Ecto neural progenitor cell (in vitro differentiated cells): ENCODE measurements around the gene JAM3.

ENCODE experiments used
- DNase-seq: peaks from one replicate; pipeline ENCODE4 v3.0.0-alpha.2; 2018; ENCODE audit warnings: low spot score

The JAM3 gene

DNA sequence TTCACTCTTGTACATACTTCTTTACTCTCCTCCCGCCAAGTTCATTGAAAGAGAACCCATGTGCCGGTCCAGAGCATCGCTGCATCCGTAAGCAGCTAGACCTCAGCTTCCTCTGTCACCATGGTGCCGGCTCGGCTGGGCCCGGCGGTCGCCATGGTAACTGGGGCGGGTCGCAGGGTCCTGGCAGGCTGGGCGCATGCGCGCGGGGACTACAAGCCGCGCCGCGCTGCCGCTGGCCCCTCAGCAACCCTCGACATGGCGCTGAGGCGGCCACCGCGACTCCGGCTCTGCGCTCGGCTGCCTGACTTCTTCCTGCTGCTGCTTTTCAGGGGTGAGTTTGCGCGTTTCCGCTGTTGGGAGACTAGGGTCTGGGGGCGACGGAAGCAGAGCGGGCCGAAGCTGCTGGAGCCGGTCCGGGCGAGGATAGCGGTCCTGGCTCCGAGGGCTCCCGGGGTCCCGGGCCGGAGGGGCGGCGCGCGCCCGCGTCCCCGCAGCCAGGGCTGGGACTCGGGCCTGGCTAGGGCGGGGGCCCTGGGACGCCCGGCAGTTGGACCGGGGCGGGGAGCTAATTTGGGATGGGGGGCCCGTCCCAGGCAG lies at the start of gene JAM3:
TSS of gene JAM3 (plus strand) at position 244 of the 597 bp plus-strand sequence. CDS start at position 256, 12 bp downstream.
- peak; percentile 99 for DNase-seq

GRCh38 chr11:134019500-134019899 lies 49.4 kb upstream of the JAM3 start:
- no peak for DNase-seq

DNA sequence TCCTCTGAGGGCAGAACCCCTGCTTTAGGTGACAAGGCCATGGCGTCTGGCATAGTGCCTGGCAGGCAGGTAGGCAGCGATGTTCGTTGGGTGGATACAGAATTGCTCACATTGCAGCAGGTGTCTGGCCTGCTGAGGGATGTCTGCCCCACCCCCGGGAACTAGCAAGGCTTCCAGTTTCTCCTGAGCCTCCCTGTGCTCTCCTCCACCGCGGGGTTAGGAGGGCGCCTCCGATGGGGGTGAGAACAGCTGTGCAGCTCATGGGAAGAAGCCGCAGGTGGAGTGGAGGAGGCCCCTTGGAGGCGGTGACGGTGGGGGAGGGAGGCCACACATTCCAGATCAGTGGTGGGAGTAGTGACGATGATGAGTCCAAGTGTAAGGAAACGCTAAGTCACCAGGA lies 48.3 kb upstream of the JAM3 start:
- peak; percentile 42 for DNase-seq

DNA sequence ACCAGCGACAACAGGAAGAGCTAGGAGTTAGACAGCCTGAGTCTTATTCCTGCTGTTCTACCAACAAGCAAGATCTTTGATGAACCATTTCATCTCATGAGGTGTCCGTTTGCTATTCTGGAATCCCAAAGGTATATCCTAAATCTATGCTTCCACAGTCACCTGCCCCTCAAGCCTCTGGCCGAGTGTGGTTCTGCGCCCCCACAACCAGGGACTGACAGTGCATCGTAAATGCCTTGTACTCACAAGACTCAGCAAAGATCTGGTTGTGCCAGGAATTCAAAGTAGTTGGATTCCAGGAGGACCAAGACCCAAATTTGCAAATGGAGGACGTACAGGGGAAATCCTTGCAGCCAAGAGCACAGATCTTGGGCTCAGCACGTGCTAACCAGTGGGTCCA lies 47.5 kb upstream of the JAM3 start:
- no peak for DNase-seq

DNA sequence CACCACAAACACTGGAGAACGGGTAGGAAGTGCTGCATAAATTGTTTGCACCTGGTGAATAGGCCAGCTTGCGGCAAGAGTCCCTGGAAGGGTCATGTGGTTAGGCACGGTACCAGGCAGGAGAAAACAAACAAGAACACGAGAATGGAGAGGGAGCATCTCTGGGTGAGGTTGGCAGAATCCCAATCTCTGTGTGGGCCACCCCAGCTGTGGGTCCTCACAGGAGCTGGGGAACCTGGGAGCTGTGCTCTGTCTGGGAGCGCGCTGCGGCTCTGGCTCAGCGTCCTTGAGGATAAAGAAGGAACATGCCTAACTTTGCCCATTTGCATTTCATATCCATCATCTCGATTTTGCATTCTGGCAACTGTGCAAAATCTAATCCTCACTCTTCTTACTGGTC lies 46.1 kb upstream of the JAM3 start:
- DNase-seq, result no peak

DNA sequence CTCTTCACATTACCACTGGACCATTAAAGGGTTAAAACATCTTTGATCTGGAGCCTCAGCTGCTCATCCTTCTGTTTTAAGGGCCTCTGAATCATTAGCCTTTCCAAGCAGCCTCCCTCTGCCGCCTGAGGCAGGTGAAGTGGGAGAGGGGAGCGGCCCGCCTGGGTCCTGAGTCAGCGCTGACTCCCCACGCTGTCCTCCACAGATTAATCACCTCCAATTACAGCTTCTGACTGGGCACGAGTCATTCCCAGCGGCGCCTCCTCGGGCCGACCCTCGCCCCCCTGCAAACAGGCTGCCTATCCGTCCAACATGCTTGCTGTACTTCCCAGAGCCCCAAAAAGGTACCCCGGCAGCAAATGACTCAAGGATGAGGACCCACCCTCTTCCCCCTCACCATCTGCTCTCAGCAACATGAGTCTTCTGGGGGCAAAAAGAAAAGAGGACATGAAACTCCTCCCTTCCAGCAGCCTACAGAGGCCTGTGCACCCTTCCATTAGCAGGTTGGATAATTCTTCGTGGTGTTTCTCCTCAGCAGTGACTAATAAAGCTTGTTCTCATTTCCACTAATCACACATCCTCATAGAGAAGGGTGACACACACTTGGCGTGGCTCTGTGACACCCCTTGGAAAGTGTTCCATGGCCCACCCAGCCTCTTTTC lies 44.3 kb upstream of the JAM3 start:
- no peak for DNase-seq

- no peak for DNase-seq
Measured at GRCh38 chr11:134025082-134025429, 43.8 kb upstream of the JAM3 start.

DNA sequence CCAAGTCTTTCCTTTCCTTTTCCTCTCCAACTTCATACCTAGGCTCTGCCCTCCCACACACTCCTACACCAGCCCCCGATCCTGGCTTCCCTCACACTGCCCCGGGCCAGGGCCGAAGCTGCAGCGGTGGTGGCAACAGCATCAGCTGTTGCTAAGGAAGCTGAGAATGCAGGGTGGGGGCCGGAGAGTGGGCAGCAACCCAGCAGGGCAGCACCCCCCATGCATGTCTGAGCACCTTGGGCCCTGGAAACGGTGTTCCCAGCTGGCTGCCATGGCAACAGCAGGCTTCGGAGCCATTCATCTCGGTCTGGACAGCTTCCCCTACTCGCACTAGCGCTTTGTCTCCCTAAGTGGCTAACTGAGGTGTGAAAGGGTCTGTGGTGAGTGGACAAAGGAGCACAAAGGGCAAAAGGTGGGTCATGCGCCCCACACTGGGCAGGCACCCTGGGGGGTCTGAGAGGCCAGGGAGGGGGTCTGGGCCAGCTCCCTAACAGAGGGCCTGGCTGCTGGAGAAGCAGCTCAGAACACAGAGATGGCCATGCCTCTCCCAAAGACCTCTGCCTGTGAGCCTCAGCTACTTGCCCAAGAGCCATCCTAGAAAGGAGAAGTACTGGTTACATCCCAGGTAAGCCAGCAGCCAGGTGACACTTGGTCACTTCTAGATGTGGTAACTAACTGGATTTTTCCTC lies 42.1 kb upstream of the JAM3 start:
- DNase-seq, result peak; percentile 82

DNA sequence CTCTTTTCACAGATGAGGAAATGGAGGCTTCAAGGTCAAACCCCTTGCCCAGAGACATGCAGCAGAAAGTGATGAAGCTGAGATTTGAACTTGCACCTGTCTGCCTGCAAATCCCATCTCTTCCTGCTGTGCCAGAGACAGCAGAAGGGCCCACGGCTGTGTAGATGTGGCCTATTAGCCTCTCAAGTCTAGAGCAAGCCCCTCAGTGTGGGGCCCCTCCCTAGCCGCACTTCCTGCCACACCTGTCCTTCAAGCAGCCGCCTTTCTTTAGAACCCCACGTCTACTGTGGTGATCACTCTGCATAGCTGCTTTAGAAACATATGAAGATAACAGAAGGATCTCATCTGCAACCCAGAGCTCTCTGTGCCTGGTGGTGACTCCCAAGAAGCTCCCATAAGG lies 41.2 kb upstream of the JAM3 start:
- DNase-seq, result no peak

GRCh38 chr11:134028368-134028920 lies 40.4 kb upstream of the JAM3 start:
- no peak for DNase-seq

DNA sequence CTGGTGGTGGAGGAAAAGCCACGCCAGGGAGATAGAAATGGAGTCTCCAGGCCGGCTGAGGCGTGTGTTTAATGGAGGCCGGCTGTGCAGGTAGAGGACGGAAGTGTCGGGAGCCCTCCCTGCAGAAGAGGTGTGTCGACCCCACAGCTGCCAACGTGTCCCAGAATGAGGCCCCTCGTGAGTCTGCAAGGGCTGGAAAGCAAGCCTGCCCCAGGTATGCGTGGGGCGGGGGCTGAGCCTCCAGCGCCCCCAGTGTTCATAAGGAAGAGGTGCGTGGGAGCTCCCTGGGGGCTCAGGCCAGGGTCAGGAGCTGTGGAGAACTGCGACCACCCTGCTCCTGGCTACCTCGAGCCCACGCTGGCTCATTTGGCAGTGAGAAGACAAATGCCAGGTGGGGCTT lies 38.0 kb upstream of the JAM3 start:
- DNase-seq, result no peak

GRCh38 chr11:134032043-134032442 lies 36.8 kb upstream of the JAM3 start:
- DNase-seq, result no peak

GRCh38 chr11:134032501-134033091 lies 36.3 kb upstream of the JAM3 start:
- no peak for DNase-seq

DNA sequence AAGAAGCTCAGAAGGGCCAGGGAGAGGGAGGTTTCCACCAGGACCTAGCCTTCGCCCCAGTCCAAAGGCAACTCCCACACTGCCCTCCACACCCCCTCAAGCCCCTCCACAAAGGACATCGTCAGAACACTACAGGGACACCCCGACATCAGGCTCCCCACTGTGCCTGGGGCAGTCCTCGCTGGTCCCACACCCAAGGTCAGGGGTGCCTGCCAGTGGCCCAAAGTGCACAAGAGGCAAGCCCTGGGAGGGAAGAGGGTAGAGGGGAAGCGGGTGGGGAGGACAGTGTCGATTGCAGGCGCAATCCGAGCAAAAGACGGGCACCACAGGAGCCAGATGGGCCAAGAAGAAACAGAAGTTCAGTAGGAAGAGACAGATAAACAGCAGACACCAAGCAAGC lies 35.6 kb upstream of the JAM3 start:
- no peak for DNase-seq

DNA sequence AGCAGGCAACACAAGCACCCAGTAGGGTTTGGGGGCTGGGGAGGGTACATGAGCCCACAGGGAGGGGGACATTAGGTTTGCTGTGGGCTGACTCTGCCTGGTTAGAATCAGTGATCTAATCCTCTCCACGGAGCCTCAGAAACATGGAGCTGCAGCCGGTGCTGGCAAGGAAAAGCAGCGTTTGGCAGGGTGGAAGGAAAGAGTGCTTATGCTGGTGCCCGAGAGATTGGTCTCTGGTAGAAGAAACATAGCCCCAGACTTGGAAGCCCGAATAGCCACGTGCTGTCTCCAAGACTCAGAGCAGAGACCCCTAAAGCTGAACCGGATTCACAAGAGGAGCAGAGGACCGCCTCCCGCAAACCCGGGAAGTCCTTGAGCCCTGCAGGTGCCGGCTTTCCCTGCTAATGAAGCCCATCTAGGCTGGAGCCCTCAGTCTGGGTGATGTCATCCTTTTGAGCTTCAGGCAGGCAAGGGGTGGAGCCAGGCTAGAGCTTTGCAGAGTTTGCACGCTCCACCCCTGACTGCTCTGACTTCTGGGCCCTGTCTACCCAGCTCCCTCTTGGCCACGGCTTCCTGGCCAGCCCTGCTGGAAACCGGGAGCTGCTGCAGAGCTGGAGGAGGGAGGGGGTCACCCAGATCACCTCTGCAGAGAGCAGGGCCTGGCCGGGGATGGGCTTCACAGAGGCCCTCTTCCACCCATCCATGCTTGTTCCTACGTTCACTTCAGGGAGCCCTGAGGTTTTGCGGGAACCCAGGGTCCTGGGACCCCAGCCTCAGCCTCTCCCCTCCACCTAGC lies 35.0 kb upstream of the JAM3 start:
- peak; percentile 87 for DNase-seq

- no peak for DNase-seq
Measured at GRCh38 chr11:134034496-134035381, 34.1 kb upstream of the JAM3 start.

GRCh38 chr11:134036492-134037045 lies 32.3 kb upstream of the JAM3 start:
- DNase-seq, result no peak

DNA sequence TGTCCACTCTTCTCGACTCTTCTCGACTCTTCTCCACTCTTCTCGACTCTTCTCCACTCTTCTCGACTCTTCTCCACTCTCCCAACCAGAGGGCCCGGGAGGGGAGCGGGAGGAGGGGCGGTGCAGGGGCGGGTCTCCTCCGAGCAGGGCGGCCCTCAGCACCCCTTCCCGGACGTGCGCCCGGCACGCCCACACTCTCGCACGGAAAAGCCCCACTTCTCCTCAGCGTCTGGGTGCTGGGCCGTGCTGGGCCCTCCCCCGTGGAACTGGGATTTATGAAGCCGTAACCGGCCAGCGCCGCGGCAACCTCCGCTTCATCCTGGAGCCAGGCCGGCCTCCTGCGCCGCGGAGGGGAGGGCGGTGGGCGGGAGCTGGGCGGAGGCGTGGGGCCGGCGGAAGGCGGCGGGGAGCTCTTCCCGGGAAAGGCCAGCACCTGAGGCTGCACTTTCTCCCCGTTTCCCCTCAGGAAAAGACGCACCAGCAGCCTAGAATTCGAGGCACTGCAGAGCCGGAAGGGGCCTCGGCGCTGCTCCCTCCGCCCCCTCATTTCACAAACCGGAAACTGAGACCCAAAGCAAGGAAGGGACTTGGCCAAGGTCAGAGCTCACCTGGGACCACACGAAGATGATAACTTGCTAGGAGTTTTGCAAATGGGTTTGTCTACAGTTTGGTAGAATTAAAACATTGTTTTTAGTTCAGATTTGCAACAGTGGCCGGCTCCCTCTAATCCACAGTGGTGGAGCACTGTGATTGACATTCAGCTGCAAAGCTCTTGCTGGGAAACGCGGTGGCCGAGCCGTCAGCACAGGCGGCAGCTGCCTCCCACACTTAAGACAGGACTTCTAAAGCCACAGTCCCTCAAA lies 31.6 kb upstream of the JAM3 start:
- DNase-seq, result peak; percentile 83

GRCh38 chr11:134038897-134039470 lies 29.9 kb upstream of the JAM3 start:
- peak; percentile 73 for DNase-seq
